Activated CD8-positive, alpha-beta memory T cell treated with anti-CD3 and anti-CD28 coated beads, Interleukin-2, amount 50 U/mL, for 1 hour (primary cell): Measurements from ENCODE around the gene FBXL22.
"Not testable (repeated sequence)": the region's sequence is repeated elsewhere in the genome, so short reads cannot be mapped to it uniquely, and the experiment has no call there.

ENCODE experiments used
- DNase-seq: peaks from one replicate; pipeline ENCODE4 v3.0.0-alpha.2; 2020; ENCODE audit errors: extremely low read depth

The FBXL22 gene

GRCh38 chr15:63612300-63612699, 15.1 kb downstream of the FBXL22 start:
- no peak for DNase-seq

- no peak for DNase-seq
Observed at GRCh38 chr15:63615935-63616334, 18.7 kb downstream of the FBXL22 start.

- DNase-seq = not testable (repeated sequence)
Observed at GRCh38 chr15:63617147-63617546, 20.0 kb downstream of the FBXL22 start.

GRCh38 chr15:63617627-63618026, 20.4 kb downstream of the FBXL22 start:
- DNase-seq = not testable (repeated sequence)

GRCh38 chr15:63620760-63621159, 23.6 kb downstream of the FBXL22 start:
- DNase-seq = not testable (repeated sequence)

- no peak for DNase-seq
Observed at GRCh38 chr15:63623232-63623969, 26.2 kb downstream of the FBXL22 start.

- DNase-seq = no peak
Observed at GRCh38 chr15:63626955-63627354, 29.8 kb downstream of the FBXL22 start.

GRCh38 chr15:63628123-63628822, 31.1 kb downstream of the FBXL22 start:
- DNase-seq = no peak

GRCh38 chr15:63630036-63630751, 33.0 kb downstream of the FBXL22 start:
- no peak for DNase-seq

GRCh38 chr15:63633312-63633711, 36.1 kb downstream of the FBXL22 start:
- DNase-seq = no peak

GRCh38 chr15:63634154-63634553, 37.0 kb downstream of the FBXL22 start:
- no peak for DNase-seq

GRCh38 chr15:63636518-63637061, 39.4 kb downstream of the FBXL22 start:
- no peak for DNase-seq

- no peak for DNase-seq
Observed at GRCh38 chr15:63638839-63639238, 41.7 kb downstream of the FBXL22 start.

- DNase-seq = no peak
Observed at GRCh38 chr15:63640146-63640545, 43.0 kb downstream of the FBXL22 start.
